ENCODE measurements around the gene MUC4. TPM values are rescaled to one million over a fixed set of nuclear protein-coding genes. Genes with fewer than 3 reads are reported as not detected.
"Not testable (repeated sequence)": the region's sequence is repeated elsewhere in the genome, so short reads cannot be mapped to it uniquely, and the experiment has no call there.

The MUC4 gene
- total RNA-seq, 4 donors from 2014 or later, result 0.26 to 1.0 (median 0.30) TPM

GRCh38 chr3:195715583-195716266 is 96.0 kb downstream of the MUC4 start:
- no peaks in the 10 kb centered on the region for H3K9me3 ChIP-seq
- no peaks in the 10 kb centered on the region for H3K27me3 ChIP-seq
- no peak overlapping the region for H3K4me3 ChIP-seq
- H3K36me3 ChIP-seq, result no peaks in the 10 kb centered on the region
- no peak overlapping the region for H3K27ac ChIP-seq
- no peak for TF ChIP-seq POLR2A (IDR thresholded peaks at IDR 0.05)
- TF ChIP-seq, protein P1, sequence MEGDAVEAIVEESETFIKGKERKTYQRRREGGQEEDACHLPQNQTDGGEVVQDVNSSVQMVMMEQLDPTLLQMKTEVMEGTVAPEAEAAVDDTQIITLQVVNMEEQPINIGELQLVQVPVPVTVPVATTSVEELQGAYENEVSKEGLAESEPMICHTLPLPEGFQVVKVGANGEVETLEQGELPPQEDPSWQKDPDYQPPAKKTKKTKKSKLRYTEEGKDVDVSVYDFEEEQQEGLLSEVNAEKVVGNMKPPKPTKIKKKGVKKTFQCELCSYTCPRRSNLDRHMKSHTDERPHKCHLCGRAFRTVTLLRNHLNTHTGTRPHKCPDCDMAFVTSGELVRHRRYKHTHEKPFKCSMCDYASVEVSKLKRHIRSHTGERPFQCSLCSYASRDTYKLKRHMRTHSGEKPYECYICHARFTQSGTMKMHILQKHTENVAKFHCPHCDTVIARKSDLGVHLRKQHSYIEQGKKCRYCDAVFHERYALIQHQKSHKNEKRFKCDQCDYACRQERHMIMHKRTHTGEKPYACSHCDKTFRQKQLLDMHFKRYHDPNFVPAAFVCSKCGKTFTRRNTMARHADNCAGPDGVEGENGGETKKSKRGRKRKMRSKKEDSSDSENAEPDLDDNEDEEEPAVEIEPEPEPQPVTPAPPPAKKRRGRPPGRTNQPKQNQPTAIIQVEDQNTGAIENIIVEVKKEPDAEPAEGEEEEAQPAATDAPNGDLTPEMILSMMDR (IDR thresholded peaks at IDR 0.05), result no peak
- no peak for DNase-seq
- H3K4me1 ChIP-seq, result no peaks in the 10 kb centered on the region
- intact Hi-C loops (cut with DNase I; ENCODE audit: low total_unique reads), result no loop called here

DNA sequence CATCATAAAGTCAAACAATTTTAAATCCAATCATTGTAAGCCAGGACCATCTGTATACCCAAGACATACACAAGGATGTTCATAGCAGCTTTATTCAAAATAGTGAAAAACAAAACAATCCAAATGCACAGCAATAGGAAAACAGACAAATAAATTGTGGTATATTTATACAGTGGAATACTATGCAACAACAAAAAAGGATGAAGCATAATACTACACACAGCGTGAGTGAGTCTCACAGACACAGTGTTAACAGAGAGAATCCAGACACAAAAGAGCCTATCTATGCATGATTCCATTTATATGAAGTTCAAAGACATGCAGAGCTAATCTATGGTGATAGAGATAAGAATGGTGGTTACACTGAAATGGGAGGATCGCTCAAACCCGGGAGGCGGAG is 96.6 kb downstream of the MUC4 start:
- DNase-seq, result no peak
- H3K27me3 ChIP-seq, result no peaks in the 10 kb centered on the region
- H3K4me3 ChIP-seq, result no peak overlapping the region
- no peaks in the 10 kb centered on the region for H3K9me3 ChIP-seq
- no peak overlapping the region for H3K27ac ChIP-seq
- TF ChIP-seq, protein P1 (IDR thresholded peaks at IDR 0.05), result no peak
- TF ChIP-seq POLR2A (IDR thresholded peaks at IDR 0.05), result no peak
- no peaks in the 10 kb centered on the region for H3K36me3 ChIP-seq
- intact Hi-C loops (cut with DNase I; ENCODE audit: low total_unique reads), result no loop called here
- H3K4me1 ChIP-seq, result no peaks in the 10 kb centered on the region

DNA sequence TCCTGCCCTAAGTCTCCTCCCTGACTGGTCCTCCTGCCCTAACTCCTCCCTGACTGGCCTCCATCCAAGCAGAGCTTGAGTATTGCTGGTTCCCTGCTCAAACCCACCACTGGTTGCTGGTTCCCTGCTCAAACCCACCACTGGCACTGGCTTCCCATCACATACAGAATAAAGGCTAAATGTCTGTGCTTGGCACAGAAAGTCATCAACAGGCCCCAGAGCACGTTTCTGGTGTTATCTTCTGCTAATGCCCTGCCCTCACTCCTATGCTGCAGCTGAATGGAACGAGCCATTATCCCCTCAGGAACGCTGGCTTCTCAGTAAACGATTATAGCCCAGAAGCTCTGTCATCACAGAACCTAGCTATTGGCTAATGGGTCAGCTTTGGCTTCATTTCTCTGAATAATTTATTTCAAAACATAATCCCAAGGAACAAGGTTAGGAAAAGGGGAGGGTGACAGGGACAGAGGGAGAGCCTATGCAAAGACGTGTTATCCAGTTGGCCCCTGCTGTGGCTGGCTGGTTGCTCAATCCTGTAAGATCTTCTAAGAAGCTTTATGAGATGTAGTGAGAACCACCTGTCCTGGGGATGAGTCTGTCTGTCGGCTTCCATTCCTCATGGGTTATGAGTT is 97.2 kb downstream of the MUC4 start:
- Histone ChIP-seq H3K9me3 (no peaks in the 10 kb centered on the region), H3K4me1 (no peaks in the 10 kb centered on the region), H3K27me3 (no peaks in the 10 kb centered on the region), H3K36me3 (no peaks in the 10 kb centered on the region), H3K4me3 (no peak overlapping the region), H3K27ac (no peak overlapping the region)
- DNase-seq, result no peak
- intact Hi-C loops (cut with DNase I; ENCODE audit: low total_unique reads), result no loop called here
- no peak for TF ChIP-seq POLR2A (IDR thresholded peaks at IDR 0.05)
- TF ChIP-seq, protein P1 (IDR thresholded peaks at IDR 0.05), result no peak

GRCh38 chr3:195713150-195713549 is 98.6 kb downstream of the MUC4 start:
- DNase-seq; H3K27ac ChIP-seq; H3K9me3 ChIP-seq; H3K27me3 ChIP-seq; H3K4me1 ChIP-seq; intact Hi-C loops (cut with DNase I; ENCODE audit: low total_unique reads); H3K36me3 ChIP-seq; H3K4me3 ChIP-seq: not testable (repeated sequence)

DNA sequence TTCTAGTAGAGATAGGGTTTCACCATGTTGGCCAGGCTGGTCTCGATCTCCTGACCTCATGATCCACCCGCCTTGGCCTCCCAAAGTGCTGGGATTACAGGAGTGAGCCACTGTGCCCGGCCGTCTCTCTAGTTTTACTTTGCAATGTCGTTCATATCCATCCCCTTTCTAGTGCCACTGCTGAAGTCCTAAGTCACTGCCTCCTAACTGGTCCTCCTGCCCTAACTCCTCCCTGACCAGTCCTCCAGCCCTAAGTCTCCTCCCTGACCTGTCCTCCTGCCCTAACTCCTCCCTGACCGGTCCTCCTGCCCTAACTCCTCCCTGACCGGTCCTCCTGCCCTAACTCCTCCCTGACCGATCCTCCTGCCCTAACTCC is 99.2 kb downstream of the MUC4 start:
- intact Hi-C loops (cut with DNase I; ENCODE audit: low total_unique reads); H3K27ac ChIP-seq; H3K9me3 ChIP-seq; H3K27me3 ChIP-seq; H3K4me1 ChIP-seq; H3K4me3 ChIP-seq; H3K36me3 ChIP-seq; DNase-seq: not testable (repeated sequence)

- H3K4me3 ChIP-seq, result no peak overlapping the region
- intact Hi-C loops (cut with DNase I; ENCODE audit: low total_unique reads), result no loop called here
- no peaks in the 10 kb centered on the region for H3K27me3 ChIP-seq
- no peak overlapping the region for H3K27ac ChIP-seq
- DNase-seq, result no peak
- H3K9me3 ChIP-seq, result no peaks in the 10 kb centered on the region
- H3K36me3 ChIP-seq, result no peaks in the 10 kb centered on the region
- TF ChIP-seq, protein P1 (IDR thresholded peaks at IDR 0.05), result no peak
- TF ChIP-seq POLR2A (IDR thresholded peaks at IDR 0.05), result no peak
- no peaks in the 10 kb centered on the region for H3K4me1 ChIP-seq
Measured at GRCh38 chr3:195711813-195712534, 99.8 kb downstream of the MUC4 start.

- H3K9me3 ChIP-seq; H3K4me3 ChIP-seq; H3K4me1 ChIP-seq; H3K27me3 ChIP-seq; DNase-seq; intact Hi-C loops (cut with DNase I; ENCODE audit: low total_unique reads); H3K27ac ChIP-seq; H3K36me3 ChIP-seq: not testable (repeated sequence)
Measured at GRCh38 chr3:195711091-195711812, 100.5 kb downstream of the MUC4 start.

DNA sequence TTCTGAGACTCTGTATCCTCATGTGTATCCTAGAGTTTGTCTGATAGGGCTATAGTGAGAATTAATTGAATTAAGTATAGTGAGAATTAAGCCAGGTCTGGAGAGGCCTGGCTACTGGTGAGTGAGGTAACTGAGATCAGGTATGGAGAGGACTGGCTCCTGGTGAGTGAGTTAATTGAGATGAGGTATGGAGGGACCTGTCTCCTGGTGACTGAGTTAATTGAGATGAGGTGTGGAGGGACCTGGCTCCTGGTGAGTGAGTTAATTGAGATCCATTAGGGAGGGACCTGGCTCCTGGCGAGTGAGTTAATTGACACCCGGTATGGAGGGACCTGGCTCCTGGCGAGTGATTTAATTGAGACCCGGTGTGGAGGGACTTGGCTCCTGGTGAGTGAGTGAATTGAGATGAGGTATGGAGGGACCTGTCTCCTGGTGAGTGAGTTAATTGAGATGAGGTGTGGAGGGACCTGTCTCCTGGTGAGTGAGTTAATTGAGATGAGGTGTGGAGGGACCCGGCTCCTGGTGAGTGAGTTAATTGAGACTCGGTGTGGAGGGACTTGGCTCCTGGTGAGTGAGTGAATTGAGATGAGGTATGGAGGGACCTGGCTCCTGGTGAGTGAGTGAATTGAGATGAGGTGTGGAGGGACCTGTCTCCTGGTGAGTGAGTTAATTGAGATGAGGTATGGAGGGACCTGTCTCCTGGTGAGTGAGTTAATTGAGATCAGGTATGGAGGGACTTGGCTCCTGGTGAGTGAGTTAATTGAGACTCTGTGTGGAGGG is 101.4 kb downstream of the MUC4 start:
- not testable (repeated sequence) for H3K36me3 ChIP-seq

More for the DNA sequence above, 101.4 kb downstream of the MUC4 start:
- H3K9me3 ChIP-seq; H3K4me1 ChIP-seq; intact Hi-C loops (cut with DNase I; ENCODE audit: low total_unique reads); H3K27me3 ChIP-seq; DNase-seq; H3K27ac ChIP-seq; H3K4me3 ChIP-seq: not testable (repeated sequence)
